Memory B cell (primary cell): ENCODE measurements around the gene WASF3.

ENCODE experiments used
- ATAC-seq: fragments of 150-1000 bp; cut with Tn5 transposase; 2 replicates; pipeline ENCODE4 v1.10.0; 2021; ENCODE audit warnings: low read depth, mild to moderate bottlenecking, moderate library complexity
- DNase-seq, 2 donors: peaks; one replicate each; pipeline ENCODE4 v3.0.0; 2022; ENCODE audit warnings: low spot score in 2 of 2
- H3K27ac Mint-ChIP-seq: one replicate; pipeline ENCODE4 v1.8.0; 2022; ENCODE audit warnings: mild to moderate bottlenecking, moderate library complexity, mixed read lengths
- H3K27me3 Mint-ChIP-seq: one replicate; pipeline ENCODE4 v1.8.0; 2022; ENCODE audit warnings: mixed read lengths
- H3K36me3 Mint-ChIP-seq: one replicate; pipeline ENCODE4 v1.8.0; 2022; ENCODE audit warnings: mild to moderate bottlenecking, mixed read lengths
- H3K4me1 Mint-ChIP-seq: one replicate; pipeline ENCODE4 v1.8.0; 2022; ENCODE audit warnings: mixed read lengths
- H3K4me3 Mint-ChIP-seq: one replicate; pipeline ENCODE4 v1.8.0; 2022; ENCODE audit warnings: mild to moderate bottlenecking, moderate library complexity, mixed read lengths
- H3K9me3 Mint-ChIP-seq: one replicate; pipeline ENCODE4 v1.8.0; 2022; ENCODE audit warnings: mixed read lengths

Gene WASF3

GRCh38 chr13:26557393-26558073 is at the start of gene WASF3:
Gene WASF3, plus strand, starts transcription at chr13:26557683. Its CDS starts 84,588 bp downstream, at chr13:26642271.
- Mint-ChIP-seq H3K4me1 (peaks cover 3% of the 10 kb centered on the region), H3K27me3 (peaks cover 5% of the 10 kb centered on the region), H3K27ac (no peak within 1 kb of the TSS), H3K9me3 (no peaks in the 10 kb centered on the region), H3K4me3 (peak within 1 kb of the TSS; percentile 62), H3K36me3 (no peaks in the 10 kb centered on the region)
- ATAC-seq (peak; percentile 93), DNase-seq (peak; percentile 16 to 27)

GRCh38 chr13:26508885-26509284 is 48.6 kb upstream of the WASF3 start:
- Mint-ChIP-seq H3K4me1 (no peaks in the 10 kb centered on the region), H3K9me3 (peaks cover 3% of the 10 kb centered on the region), H3K27me3 (peaks cover 6% of the 10 kb centered on the region), H3K36me3 (no peaks in the 10 kb centered on the region), H3K4me3 (no peak overlapping the region), H3K27ac (no peak overlapping the region)
- ATAC-seq (no peak), DNase-seq (no peak)

- Mint-ChIP-seq H3K27me3 (peaks cover 6% of the 10 kb centered on the region), H3K36me3 (no peaks in the 10 kb centered on the region), H3K27ac (no peak overlapping the region), H3K4me3 (no peak overlapping the region), H3K9me3 (peaks cover 3% of the 10 kb centered on the region), H3K4me1 (no peaks in the 10 kb centered on the region)
- DNase-seq (no peak), ATAC-seq (no peak)
Observed at GRCh38 chr13:26509491-26509890, 48.0 kb upstream of the WASF3 start.

GRCh38 chr13:26513931-26514330 is 43.6 kb upstream of the WASF3 start:
- peaks cover 6% of the 10 kb centered on the region for H3K27me3 Mint-ChIP-seq
- H3K4me1 Mint-ChIP-seq = no peaks in the 10 kb centered on the region
- peaks cover 3% of the 10 kb centered on the region for H3K9me3 Mint-ChIP-seq
- DNase-seq (no peak), ATAC-seq (no peak)
- H3K4me3 Mint-ChIP-seq = no peak overlapping the region
- no peak overlapping the region for H3K27ac Mint-ChIP-seq
- H3K36me3 Mint-ChIP-seq = no peaks in the 10 kb centered on the region

- Mint-ChIP-seq H3K9me3 (peaks cover 3% of the 10 kb centered on the region), H3K4me3 (no peak overlapping the region), H3K27me3 (peaks cover 3% of the 10 kb centered on the region), H3K36me3 (no peaks in the 10 kb centered on the region), H3K4me1 (no peaks in the 10 kb centered on the region), H3K27ac (no peak overlapping the region)
- no peak for ATAC-seq
- no peak for DNase-seq
Observed at GRCh38 chr13:26515721-26516120, 41.8 kb upstream of the WASF3 start.

- DNase-seq (no peak), ATAC-seq (no peak)
- Mint-ChIP-seq H3K36me3 (no peaks in the 10 kb centered on the region), H3K27ac (no peak overlapping the region), H3K4me1 (no peaks in the 10 kb centered on the region), H3K27me3 (peaks cover 2% of the 10 kb centered on the region), H3K4me3 (no peak overlapping the region), H3K9me3 (no peaks in the 10 kb centered on the region)
Observed at GRCh38 chr13:26517936-26518335, 39.5 kb upstream of the WASF3 start.

- H3K4me1 Mint-ChIP-seq = no peaks in the 10 kb centered on the region
- no peak overlapping the region for H3K27ac Mint-ChIP-seq
- no peak for DNase-seq
- peaks cover 2% of the 10 kb centered on the region for H3K27me3 Mint-ChIP-seq
- no peaks in the 10 kb centered on the region for H3K9me3 Mint-ChIP-seq
- H3K4me3 Mint-ChIP-seq = no peak overlapping the region
- H3K36me3 Mint-ChIP-seq = peaks cover 1% of the 10 kb centered on the region
- ATAC-seq = no peak
Observed at GRCh38 chr13:26518451-26518959, 39.0 kb upstream of the WASF3 start.

- Mint-ChIP-seq H3K4me3 (no peak overlapping the region), H3K36me3 (peaks cover 1% of the 10 kb centered on the region), H3K27me3 (no peaks in the 10 kb centered on the region), H3K4me1 (no peaks in the 10 kb centered on the region), H3K9me3 (no peaks in the 10 kb centered on the region), H3K27ac (no peak overlapping the region)
- DNase-seq (no peak), ATAC-seq (no peak)
Observed at GRCh38 chr13:26522571-26522970, 34.9 kb upstream of the WASF3 start.

GRCh38 chr13:26523007-26523406 is 34.5 kb upstream of the WASF3 start:
- H3K27ac Mint-ChIP-seq = no peak overlapping the region
- H3K36me3 Mint-ChIP-seq = peaks cover 1% of the 10 kb centered on the region
- H3K27me3 Mint-ChIP-seq = no peaks in the 10 kb centered on the region
- no peak overlapping the region for H3K4me3 Mint-ChIP-seq
- ATAC-seq (no peak), DNase-seq (no peak)
- no peaks in the 10 kb centered on the region for H3K4me1 Mint-ChIP-seq
- no peaks in the 10 kb centered on the region for H3K9me3 Mint-ChIP-seq

GRCh38 chr13:26525528-26525927 is 32.0 kb upstream of the WASF3 start:
- Mint-ChIP-seq H3K4me3 (no peak overlapping the region), H3K9me3 (no peaks in the 10 kb centered on the region), H3K27ac (no peak overlapping the region), H3K27me3 (no peaks in the 10 kb centered on the region), H3K4me1 (no peaks in the 10 kb centered on the region), H3K36me3 (peaks cover 1% of the 10 kb centered on the region)
- no peak for ATAC-seq
- no peak for DNase-seq

- no peak for DNase-seq
- Mint-ChIP-seq H3K4me3 (no peak overlapping the region), H3K4me1 (no peaks in the 10 kb centered on the region), H3K9me3 (no peaks in the 10 kb centered on the region), H3K27me3 (no peaks in the 10 kb centered on the region), H3K36me3 (peaks cover 1% of the 10 kb centered on the region), H3K27ac (no peak overlapping the region)
- no peak for ATAC-seq
Observed at GRCh38 chr13:26526702-26527216, 30.7 kb upstream of the WASF3 start.

GRCh38 chr13:26528527-26528926 is 29.0 kb upstream of the WASF3 start:
- no peak for DNase-seq
- no peaks in the 10 kb centered on the region for H3K36me3 Mint-ChIP-seq
- H3K27ac Mint-ChIP-seq = no peak overlapping the region
- ATAC-seq = no peak
- H3K27me3 Mint-ChIP-seq = peaks cover 5% of the 10 kb centered on the region
- H3K4me1 Mint-ChIP-seq = no peaks in the 10 kb centered on the region
- H3K4me3 Mint-ChIP-seq = no peak overlapping the region
- no peaks in the 10 kb centered on the region for H3K9me3 Mint-ChIP-seq

- ATAC-seq (no peak), DNase-seq (no peak)
- no peaks in the 10 kb centered on the region for H3K4me1 Mint-ChIP-seq
- no peak overlapping the region for H3K4me3 Mint-ChIP-seq
- H3K36me3 Mint-ChIP-seq = no peaks in the 10 kb centered on the region
- no peaks in the 10 kb centered on the region for H3K9me3 Mint-ChIP-seq
- no peak overlapping the region for H3K27ac Mint-ChIP-seq
- peaks cover 6% of the 10 kb centered on the region for H3K27me3 Mint-ChIP-seq
Observed at GRCh38 chr13:26529441-26529840, 28.0 kb upstream of the WASF3 start.

- DNase-seq (no peak), ATAC-seq (no peak)
- Mint-ChIP-seq H3K4me3 (no peak overlapping the region), H3K9me3 (no peaks in the 10 kb centered on the region), H3K27ac (no peak overlapping the region), H3K36me3 (no peaks in the 10 kb centered on the region), H3K27me3 (peaks cover 6% of the 10 kb centered on the region), H3K4me1 (no peaks in the 10 kb centered on the region)
Observed at GRCh38 chr13:26531742-26532141, 25.7 kb upstream of the WASF3 start.
